SK-N-SH treated with all-trans-retinoic acid at 6 μM for 48 hours (cell line): ENCODE results near the gene COL1A2.
A peak's percentile ranks its signal among the peaks of the same experiment; 100 is the strongest.

ENCODE experiments used
- ATAC-seq: fragments of 200-7000 bp; cut with Tn5 transposase; 3 replicates; pipeline ENCODE4 v1.9.1; 2020; ENCODE audit warnings: mild to moderate bottlenecking, moderate library complexity
- ARNTL ChIP-seq: fragments of 450-650 bp; formaldehyde crosslinking; IDR thresholded peaks from 2 replicates; pipeline ENCODE4 v1.5.0; 2020; ENCODE audit warnings: low read depth, mild to moderate bottlenecking, moderate library complexity, borderline replicate concordance
- BACH2 ChIP-seq: fragments of 250-450 bp; sonication (Bioruptor Pico); IDR thresholded peaks from 2 replicates; pipeline ENCODE4 v1.9.0; 2021; ENCODE audit warnings: mild to moderate bottlenecking, borderline replicate concordance
- CSRNP3 ChIP-seq: fragments of 250-450 bp; sonication (Bioruptor Pico); IDR thresholded peaks from 2 replicates; pipeline ENCODE4 v1.5.1; 2021; ENCODE audit warnings: mild to moderate bottlenecking, moderate library complexity
- ESRRG ChIP-seq: fragments of 250-450 bp; sonication (Bioruptor Pico); IDR thresholded peaks from 2 replicates; pipeline ENCODE4 v1.6.1; 2021; ENCODE audit warnings: mild to moderate bottlenecking
- GLIS3 ChIP-seq: fragments of 250-450 bp; sonication (Bioruptor Pico); IDR thresholded peaks from 2 replicates; pipeline ENCODE4 v1.5.0; 2020; ENCODE audit warnings: mild to moderate bottlenecking, moderate library complexity
- ISL1 ChIP-seq: fragments of 250-450 bp; sonication (Bioruptor Pico); IDR thresholded peaks from 2 replicates; pipeline ENCODE4 v2.1.2; 2022; ENCODE audit warnings: mild to moderate bottlenecking, moderate library complexity
- OSR1 ChIP-seq: fragments of 250-450 bp; sonication (Bioruptor Pico); IDR thresholded peaks from 2 replicates; pipeline ENCODE4 v1.8.0; 2022; ENCODE audit warnings: moderate library complexity, mild to moderate bottlenecking, inconsistent platforms
- PPARA ChIP-seq: fragments of 250-450 bp; sonication (Bioruptor Pico); IDR thresholded peaks from 2 replicates; pipeline ENCODE4 v1.5.0; 2020; ENCODE audit warnings: mild to moderate bottlenecking, borderline replicate concordance
- SNAI2 ChIP-seq: fragments of 250-450 bp; sonication (Bioruptor Pico); IDR thresholded peaks from 2 replicates; pipeline ENCODE4 v1.5.0; 2020; ENCODE audit warnings: mild to moderate bottlenecking, moderate library complexity
- TCF4 ChIP-seq: fragments of 250-450 bp; sonication (Bioruptor Pico); IDR thresholded peaks from 2 replicates; pipeline ENCODE4 v1.8.0; 2021; ENCODE audit warnings: mild to moderate bottlenecking, moderate library complexity, borderline replicate concordance
- TOX ChIP-seq: fragments of 250-450 bp; sonication (Bioruptor Pico); IDR thresholded peaks from 2 replicates; pipeline ENCODE4 v1.8.0; 2021; ENCODE audit warnings: mild to moderate bottlenecking, moderate library complexity, borderline replicate concordance
- ZC3H10 ChIP-seq: fragments of 250-450 bp; sonication (Bioruptor Pico); IDR thresholded peaks from 2 replicates; pipeline ENCODE4 v1.5.1; 2021; ENCODE audit warnings: mild to moderate bottlenecking, moderate library complexity
- ZFP3 ChIP-seq: fragments of 250-450 bp; sonication (Bioruptor Pico); IDR thresholded peaks from 2 replicates; pipeline ENCODE4 v1.5.0; 2020; ENCODE audit warnings: mild to moderate bottlenecking, moderate library complexity
- ZFP30 ChIP-seq: fragments of 450-650 bp; formaldehyde crosslinking; IDR thresholded peaks from 2 replicates; pipeline ENCODE4 v1.5.0; 2022; ENCODE audit warnings: mild to moderate bottlenecking, moderate library complexity
- ZNF565 ChIP-seq: fragments of 450-650 bp; formaldehyde crosslinking; conservative IDR thresholded peaks from 2 replicates; pipeline ENCODE4 v1.5.0; 2020; ENCODE audit warnings: low read depth, mild to moderate bottlenecking, moderate library complexity
- ZNF70 ChIP-seq: fragments of 450-650 bp; formaldehyde crosslinking; IDR thresholded peaks from 2 replicates; pipeline ENCODE4 v1.5.0; 2020; ENCODE audit warnings: mild to moderate bottlenecking, moderate library complexity
- ZNF8 ChIP-seq: fragments of 450-650 bp; formaldehyde crosslinking; IDR thresholded peaks from 2 replicates; pipeline ENCODE4 v1.5.0; 2020; ENCODE audit warnings: mild to moderate bottlenecking, moderate library complexity
- TF ChIP-seq, protein P1 (sequence below): fragments of 250-450 bp; sonication (Bioruptor Pico); IDR thresholded peaks from 2 replicates; pipeline ENCODE4 v1.8.0; 2020; ENCODE audit warnings: mild to moderate bottlenecking, moderate library complexity, borderline replicate concordance
- TF ChIP-seq, protein P2 (sequence below): fragments of 250-450 bp; sonication (Bioruptor Pico); IDR thresholded peaks from 2 replicates; pipeline ENCODE4 v1.5.1; 2020; ENCODE audit warnings: low read depth, mild to moderate bottlenecking, moderate library complexity
- TF ChIP-seq, protein P3 (sequence below): fragments of 250-450 bp; sonication (Bioruptor Pico); IDR thresholded peaks from 2 replicates; pipeline ENCODE4 v1.5.0; 2020; ENCODE audit warnings: mild to moderate bottlenecking, moderate library complexity
- TF ChIP-seq, protein P4 (sequence below): fragments of 250-450 bp; sonication (Bioruptor Pico); IDR thresholded peaks from 2 replicates; pipeline ENCODE4 v1.8.0; 2021; ENCODE audit warnings: low read depth, mild to moderate bottlenecking, moderate library complexity, borderline replicate concordance

COL1A2 gene

GRCh38 chr7:94382132-94382531 lies 12.6 kb upstream of the COL1A2 start:
- peak; percentile 65 for ATAC-seq
- TF ChIP-seq, protein P1, sequence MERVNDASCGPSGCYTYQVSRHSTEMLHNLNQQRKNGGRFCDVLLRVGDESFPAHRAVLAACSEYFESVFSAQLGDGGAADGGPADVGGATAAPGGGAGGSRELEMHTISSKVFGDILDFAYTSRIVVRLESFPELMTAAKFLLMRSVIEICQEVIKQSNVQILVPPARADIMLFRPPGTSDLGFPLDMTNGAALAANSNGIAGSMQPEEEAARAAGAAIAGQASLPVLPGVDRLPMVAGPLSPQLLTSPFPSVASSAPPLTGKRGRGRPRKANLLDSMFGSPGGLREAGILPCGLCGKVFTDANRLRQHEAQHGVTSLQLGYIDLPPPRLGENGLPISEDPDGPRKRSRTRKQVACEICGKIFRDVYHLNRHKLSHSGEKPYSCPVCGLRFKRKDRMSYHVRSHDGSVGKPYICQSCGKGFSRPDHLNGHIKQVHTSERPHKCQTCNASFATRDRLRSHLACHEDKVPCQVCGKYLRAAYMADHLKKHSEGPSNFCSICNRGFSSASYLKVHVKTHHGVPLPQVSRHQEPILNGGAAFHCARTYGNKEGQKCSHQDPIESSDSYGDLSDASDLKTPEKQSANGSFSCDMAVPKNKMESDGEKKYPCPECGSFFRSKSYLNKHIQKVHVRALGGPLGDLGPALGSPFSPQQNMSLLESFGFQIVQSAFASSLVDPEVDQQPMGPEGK (CRISPR knock-in tag): no peak
- TF ChIP-seq ZFP30 (no peak), ISL1 (CRISPR knock-in tag) (peak; percentile 44; the same call in 1 of the 2 replicates), ZNF8 (CRISPR knock-in tag) (no peak), ESRRG (CRISPR knock-in tag) (no peak)
- TF ChIP-seq, protein P2, sequence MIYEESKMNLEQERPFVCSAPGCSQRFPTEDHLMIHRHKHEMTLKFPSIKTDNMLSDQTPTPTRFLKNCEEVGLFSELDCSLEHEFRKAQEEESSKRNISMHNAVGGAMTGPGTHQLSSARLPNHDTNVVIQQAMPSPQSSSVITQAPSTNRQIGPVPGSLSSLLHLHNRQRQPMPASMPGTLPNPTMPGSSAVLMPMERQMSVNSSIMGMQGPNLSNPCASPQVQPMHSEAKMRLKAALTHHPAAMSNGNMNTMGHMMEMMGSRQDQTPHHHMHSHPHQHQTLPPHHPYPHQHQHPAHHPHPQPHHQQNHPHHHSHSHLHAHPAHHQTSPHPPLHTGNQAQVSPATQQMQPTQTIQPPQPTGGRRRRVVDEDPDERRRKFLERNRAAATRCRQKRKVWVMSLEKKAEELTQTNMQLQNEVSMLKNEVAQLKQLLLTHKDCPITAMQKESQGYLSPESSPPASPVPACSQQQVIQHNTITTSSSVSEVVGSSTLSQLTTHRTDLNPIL (CRISPR knock-in tag): no peak
- TF ChIP-seq, all 23 proteins: peak for 1

- peak; percentile 37; the same call in 1 of the 3 replicates for ATAC-seq
Observed at GRCh38 chr7:94382746-94383145, 11.9 kb upstream of the COL1A2 start.

GRCh38 chr7:94384315-94384714 lies 10.4 kb upstream of the COL1A2 start:
- no peak for ATAC-seq
- TF ChIP-seq, protein P3, sequence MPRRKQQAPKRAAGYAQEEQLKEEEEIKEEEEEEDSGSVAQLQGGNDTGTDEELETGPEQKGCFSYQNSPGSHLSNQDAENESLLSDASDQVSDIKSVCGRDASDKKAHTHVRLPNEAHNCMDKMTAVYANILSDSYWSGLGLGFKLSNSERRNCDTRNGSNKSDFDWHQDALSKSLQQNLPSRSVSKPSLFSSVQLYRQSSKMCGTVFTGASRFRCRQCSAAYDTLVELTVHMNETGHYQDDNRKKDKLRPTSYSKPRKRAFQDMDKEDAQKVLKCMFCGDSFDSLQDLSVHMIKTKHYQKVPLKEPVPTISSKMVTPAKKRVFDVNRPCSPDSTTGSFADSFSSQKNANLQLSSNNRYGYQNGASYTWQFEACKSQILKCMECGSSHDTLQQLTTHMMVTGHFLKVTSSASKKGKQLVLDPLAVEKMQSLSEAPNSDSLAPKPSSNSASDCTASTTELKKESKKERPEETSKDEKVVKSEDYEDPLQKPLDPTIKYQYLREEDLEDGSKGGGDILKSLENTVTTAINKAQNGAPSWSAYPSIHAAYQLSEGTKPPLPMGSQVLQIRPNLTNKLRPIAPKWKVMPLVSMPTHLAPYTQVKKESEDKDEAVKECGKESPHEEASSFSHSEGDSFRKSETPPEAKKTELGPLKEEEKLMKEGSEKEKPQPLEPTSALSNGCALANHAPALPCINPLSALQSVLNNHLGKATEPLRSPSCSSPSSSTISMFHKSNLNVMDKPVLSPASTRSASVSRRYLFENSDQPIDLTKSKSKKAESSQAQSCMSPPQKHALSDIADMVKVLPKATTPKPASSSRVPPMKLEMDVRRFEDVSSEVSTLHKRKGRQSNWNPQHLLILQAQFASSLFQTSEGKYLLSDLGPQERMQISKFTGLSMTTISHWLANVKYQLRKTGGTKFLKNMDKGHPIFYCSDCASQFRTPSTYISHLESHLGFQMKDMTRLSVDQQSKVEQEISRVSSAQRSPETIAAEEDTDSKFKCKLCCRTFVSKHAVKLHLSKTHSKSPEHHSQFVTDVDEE (CRISPR knock-in tag): no peak
- TF ChIP-seq, protein P1 (CRISPR knock-in tag): no peak
- TF ChIP-seq BACH2 (CRISPR knock-in tag) (no peak), ARNTL (CRISPR knock-in tag) (no peak), PPARA (CRISPR knock-in tag) (no peak), ISL1 (CRISPR knock-in tag) (no peak)
- TF ChIP-seq, protein P4, sequence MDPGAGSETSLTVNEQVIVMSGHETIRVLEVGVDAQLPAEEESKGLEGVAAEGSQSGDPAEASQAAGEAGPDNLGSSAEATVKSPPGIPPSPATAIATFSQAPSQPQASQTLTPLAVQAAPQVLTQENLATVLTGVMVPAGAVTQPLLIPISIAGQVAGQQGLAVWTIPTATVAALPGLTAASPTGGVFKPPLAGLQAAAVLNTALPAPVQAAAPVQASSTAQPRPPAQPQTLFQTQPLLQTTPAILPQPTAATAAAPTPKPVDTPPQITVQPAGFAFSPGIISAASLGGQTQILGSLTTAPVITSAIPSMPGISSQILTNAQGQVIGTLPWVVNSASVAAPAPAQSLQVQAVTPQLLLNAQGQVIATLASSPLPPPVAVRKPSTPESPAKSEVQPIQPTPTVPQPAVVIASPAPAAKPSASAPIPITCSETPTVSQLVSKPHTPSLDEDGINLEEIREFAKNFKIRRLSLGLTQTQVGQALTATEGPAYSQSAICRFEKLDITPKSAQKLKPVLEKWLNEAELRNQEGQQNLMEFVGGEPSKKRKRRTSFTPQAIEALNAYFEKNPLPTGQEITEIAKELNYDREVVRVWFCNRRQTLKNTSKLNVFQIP (CRISPR knock-in tag): no peak

More at GRCh38 chr7:94382746-94383145, 11.9 kb upstream of the COL1A2 start:
- no peak for TF ChIP-seq SNAI2 (CRISPR knock-in tag)
- no peak for TF ChIP-seq ZNF565 (CRISPR knock-in tag)
- TF ChIP-seq, protein P2 (CRISPR knock-in tag): no peak
- TF ChIP-seq, protein P3 (CRISPR knock-in tag): no peak
- TF ChIP-seq TOX (CRISPR knock-in tag): no peak
- TF ChIP-seq ZC3H10 (CRISPR knock-in tag): no peak
- no peak for TF ChIP-seq PPARA (CRISPR knock-in tag)
- TF ChIP-seq ARNTL (CRISPR knock-in tag): no peak
- no peak for TF ChIP-seq TCF4 (CRISPR knock-in tag)
- no peak for TF ChIP-seq BACH2 (CRISPR knock-in tag)
- TF ChIP-seq ISL1 (CRISPR knock-in tag): no peak
- TF ChIP-seq GLIS3 (CRISPR knock-in tag): no peak
- no peak for TF ChIP-seq OSR1 (CRISPR knock-in tag)
- TF ChIP-seq ZNF8 (CRISPR knock-in tag): no peak
- TF ChIP-seq ESRRG (CRISPR knock-in tag): no peak
- TF ChIP-seq ZNF70 (CRISPR knock-in tag): no peak
- no peak for TF ChIP-seq CSRNP3 (CRISPR knock-in tag)
- TF ChIP-seq ZFP3 (CRISPR knock-in tag): no peak
- TF ChIP-seq, all 23 proteins: peak for 0
